ENCODE measurements around the gene TLR6. TPM values are rescaled to one million over a fixed set of nuclear protein-coding genes. Genes with fewer than 3 reads are reported as not detected.

TLR6 gene
- total RNA-seq, 1 donor from 2014 or later, result 2.6 TPM

GRCh38 chr4:38871593-38871992 is 15.0 kb upstream of the TLR6 start:
- H3K27ac Mint-ChIP-seq (ENCODE audit: unreplicated experiment), result peak overlapping the region; percentile 15

DNA sequence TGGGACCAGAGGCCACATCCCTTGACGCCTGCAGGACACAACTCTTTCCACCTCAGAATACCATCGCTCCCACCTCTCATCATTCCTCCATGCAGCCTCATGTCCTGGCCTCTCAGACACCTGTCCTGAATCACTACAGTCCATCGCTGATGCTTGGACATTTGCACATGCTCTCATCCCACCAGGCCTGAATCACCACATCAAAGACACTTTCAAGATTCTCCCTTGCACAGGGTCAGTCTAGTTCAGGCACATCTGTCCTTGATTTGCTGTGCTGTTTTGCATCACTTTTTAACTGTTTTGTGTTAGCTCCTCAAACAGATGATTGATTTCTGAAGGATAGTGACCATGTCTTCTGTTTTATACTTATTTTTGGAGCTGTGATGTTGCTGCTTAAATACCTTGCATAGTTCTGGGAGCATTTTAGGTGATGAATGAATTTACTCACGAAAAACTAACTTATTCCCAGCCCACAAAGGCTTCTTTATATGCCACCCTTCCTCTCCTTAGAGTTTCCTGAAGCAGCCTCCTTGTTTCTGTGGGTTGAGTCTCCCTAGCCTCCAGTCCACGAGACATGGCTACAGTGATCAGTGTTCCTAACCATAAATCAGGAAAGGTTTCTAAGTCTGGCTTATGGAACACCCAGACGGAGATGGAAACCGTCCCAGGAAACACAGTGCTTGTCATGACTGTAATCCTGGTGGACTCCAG is 13.6 kb upstream of the TLR6 start:
- H3K27ac Mint-ChIP-seq (ENCODE audit: unreplicated experiment), result peak overlapping the region; percentile 98
- H3K36me3 Mint-ChIP-seq (ENCODE audit: low read depth), result peaks cover 16% of the 10 kb centered on the region
- peaks cover 68% of the 10 kb centered on the region for H3K4me1 Mint-ChIP-seq (ENCODE audit: low read depth)
- H3K9me3 Mint-ChIP-seq (ENCODE audit: low read depth), result peaks cover 3% of the 10 kb centered on the region
- TF ChIP-seq, protein P1, sequence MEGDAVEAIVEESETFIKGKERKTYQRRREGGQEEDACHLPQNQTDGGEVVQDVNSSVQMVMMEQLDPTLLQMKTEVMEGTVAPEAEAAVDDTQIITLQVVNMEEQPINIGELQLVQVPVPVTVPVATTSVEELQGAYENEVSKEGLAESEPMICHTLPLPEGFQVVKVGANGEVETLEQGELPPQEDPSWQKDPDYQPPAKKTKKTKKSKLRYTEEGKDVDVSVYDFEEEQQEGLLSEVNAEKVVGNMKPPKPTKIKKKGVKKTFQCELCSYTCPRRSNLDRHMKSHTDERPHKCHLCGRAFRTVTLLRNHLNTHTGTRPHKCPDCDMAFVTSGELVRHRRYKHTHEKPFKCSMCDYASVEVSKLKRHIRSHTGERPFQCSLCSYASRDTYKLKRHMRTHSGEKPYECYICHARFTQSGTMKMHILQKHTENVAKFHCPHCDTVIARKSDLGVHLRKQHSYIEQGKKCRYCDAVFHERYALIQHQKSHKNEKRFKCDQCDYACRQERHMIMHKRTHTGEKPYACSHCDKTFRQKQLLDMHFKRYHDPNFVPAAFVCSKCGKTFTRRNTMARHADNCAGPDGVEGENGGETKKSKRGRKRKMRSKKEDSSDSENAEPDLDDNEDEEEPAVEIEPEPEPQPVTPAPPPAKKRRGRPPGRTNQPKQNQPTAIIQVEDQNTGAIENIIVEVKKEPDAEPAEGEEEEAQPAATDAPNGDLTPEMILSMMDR (IDR thresholded peaks at IDR 0.05), result no peak
- peak overlapping the region; percentile 91 for H3K4me3 Mint-ChIP-seq (ENCODE audit: unreplicated experiment)
- no peaks in the 10 kb centered on the region for H3K27me3 Mint-ChIP-seq (ENCODE audit: low read depth)
- no peak for DNase-seq (ENCODE audit: low spot score)

More at GRCh38 chr4:38871593-38871992, 15.0 kb upstream of the TLR6 start:
- DNase-seq (ENCODE audit: low spot score), result no peak
- Mint-ChIP-seq H3K4me1 (ENCODE audit: low read depth) (peaks cover 75% of the 10 kb centered on the region), H3K4me3 (ENCODE audit: unreplicated experiment) (no peak overlapping the region), H3K9me3 (ENCODE audit: low read depth) (peaks cover 3% of the 10 kb centered on the region), H3K36me3 (ENCODE audit: low read depth) (peaks cover 18% of the 10 kb centered on the region), H3K27me3 (ENCODE audit: low read depth) (no peaks in the 10 kb centered on the region)
- TF ChIP-seq, protein P1 (IDR thresholded peaks at IDR 0.05), result no peak

DNA sequence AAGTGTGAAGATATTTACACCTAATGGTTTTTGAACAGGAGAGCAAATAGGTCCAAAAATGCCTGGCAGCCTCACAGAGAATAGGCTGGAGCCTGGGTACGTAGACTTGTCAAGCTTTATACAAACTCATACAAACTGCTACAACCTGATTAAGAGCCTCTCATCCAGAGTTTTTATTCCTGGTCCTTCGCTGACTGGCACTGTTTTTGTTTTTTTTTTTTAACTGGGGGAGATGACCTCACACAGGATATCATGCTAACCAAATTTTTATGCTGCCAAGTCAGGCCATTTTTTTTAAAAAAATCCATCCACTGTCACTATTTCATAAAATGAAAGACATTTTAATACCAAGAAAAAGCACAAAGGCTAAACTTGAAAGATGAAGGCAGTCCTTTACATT is 12.9 kb upstream of the TLR6 start:
- H3K27ac Mint-ChIP-seq (ENCODE audit: unreplicated experiment), result peak overlapping the region; percentile 98
- peaks cover 16% of the 10 kb centered on the region for H3K36me3 Mint-ChIP-seq (ENCODE audit: low read depth)
- peak overlapping the region; percentile 91 for H3K4me3 Mint-ChIP-seq (ENCODE audit: unreplicated experiment)
- H3K4me1 Mint-ChIP-seq (ENCODE audit: low read depth), result peaks cover 60% of the 10 kb centered on the region
- H3K27me3 Mint-ChIP-seq (ENCODE audit: low read depth), result no peaks in the 10 kb centered on the region
- TF ChIP-seq, protein P1 (IDR thresholded peaks at IDR 0.05), result no peak
- peaks cover 3% of the 10 kb centered on the region for H3K9me3 Mint-ChIP-seq (ENCODE audit: low read depth)
- no peak for DNase-seq (ENCODE audit: low spot score)

GRCh38 chr4:38868059-38868960 is 11.7 kb upstream of the TLR6 start:
- H3K36me3 Mint-ChIP-seq (ENCODE audit: low read depth), result peaks cover 15% of the 10 kb centered on the region
- TF ChIP-seq, protein P1 (IDR thresholded peaks at IDR 0.05), result no peak
- H3K4me3 Mint-ChIP-seq (ENCODE audit: unreplicated experiment), result peak overlapping the region; percentile 91
- peak overlapping the region; percentile 98 for H3K27ac Mint-ChIP-seq (ENCODE audit: unreplicated experiment)
- H3K4me1 Mint-ChIP-seq (ENCODE audit: low read depth), result peaks cover 50% of the 10 kb centered on the region
- no peaks in the 10 kb centered on the region for H3K27me3 Mint-ChIP-seq (ENCODE audit: low read depth)
- DNase-seq (ENCODE audit: low spot score), result no peak
- no peaks in the 10 kb centered on the region for H3K9me3 Mint-ChIP-seq (ENCODE audit: low read depth)

DNA sequence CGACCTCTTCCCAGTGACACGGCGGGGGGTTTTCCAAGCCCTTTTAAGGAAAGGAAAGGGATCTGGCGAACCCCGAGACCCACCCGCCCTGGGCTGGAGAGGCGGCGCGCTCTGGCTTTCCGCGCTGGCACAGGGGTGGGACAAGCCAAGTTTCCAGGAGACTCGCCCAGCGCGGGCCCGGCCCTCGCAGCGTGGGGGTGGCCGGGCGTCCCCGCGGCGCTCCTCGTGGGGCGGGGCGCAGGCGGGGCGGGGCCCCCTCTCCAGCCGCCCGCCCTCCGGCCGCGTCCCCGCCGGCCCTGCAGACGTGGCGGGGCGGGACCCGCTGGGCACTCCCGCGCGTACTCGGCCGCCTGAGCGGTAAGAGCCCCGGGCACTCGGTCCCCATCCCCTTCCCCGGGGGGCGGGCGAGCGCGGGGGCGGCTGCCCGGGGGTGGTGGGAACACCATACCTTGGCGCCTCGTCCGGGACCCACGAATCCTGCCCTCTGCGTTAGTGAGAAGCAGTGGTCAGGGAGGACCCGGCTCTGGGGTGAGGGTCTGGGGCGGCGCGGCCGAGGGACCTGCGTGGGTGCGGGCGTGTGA is 11.0 kb upstream of the TLR6 start, which contains the start of gene FAM114A1:
TSS of gene FAM114A1 (plus strand) at position 329 of the 581 bp plus-strand sequence. CDS start 10,273 bp downstream, outside the sequence.
- no peaks in the 10 kb centered on the region for H3K9me3 Mint-ChIP-seq (ENCODE audit: low read depth)
- H3K27me3 Mint-ChIP-seq (ENCODE audit: low read depth), result no peaks in the 10 kb centered on the region
- H3K36me3 Mint-ChIP-seq (ENCODE audit: low read depth), result peaks cover 11% of the 10 kb centered on the region
- TF ChIP-seq, protein P1 (IDR thresholded peaks at IDR 0.05), result no peak
- DNase-seq (ENCODE audit: low spot score), result peak; percentile 94
- H3K4me1 Mint-ChIP-seq (ENCODE audit: low read depth), result peaks cover 43% of the 10 kb centered on the region
- peak within 1 kb of the TSS; percentile 91 for H3K4me3 Mint-ChIP-seq (ENCODE audit: unreplicated experiment)
- H3K27ac Mint-ChIP-seq (ENCODE audit: unreplicated experiment), result peak within 1 kb of the TSS; percentile 98
